GM18907 (cell line): Measurements from ENCODE around the gene TACO1.

Experiments
- ATAC-seq: cut with Tn5 transposase; IDR thresholded peaks from one replicate; pipeline ENCODE4 v1.9.1; 2021; ENCODE audit warnings: mild to moderate bottlenecking, moderate library complexity; ENCODE audit not compliant: unreplicated experiment

Gene TACO1

GRCh38 chr17:63598281-63598680, 2.4 kb upstream of the TACO1 start:
- ATAC-seq: no peak

GRCh38 chr17:63601439-63602371, 1.0 kb downstream of the TACO1 start:
- ATAC-seq: no peak

DNA sequence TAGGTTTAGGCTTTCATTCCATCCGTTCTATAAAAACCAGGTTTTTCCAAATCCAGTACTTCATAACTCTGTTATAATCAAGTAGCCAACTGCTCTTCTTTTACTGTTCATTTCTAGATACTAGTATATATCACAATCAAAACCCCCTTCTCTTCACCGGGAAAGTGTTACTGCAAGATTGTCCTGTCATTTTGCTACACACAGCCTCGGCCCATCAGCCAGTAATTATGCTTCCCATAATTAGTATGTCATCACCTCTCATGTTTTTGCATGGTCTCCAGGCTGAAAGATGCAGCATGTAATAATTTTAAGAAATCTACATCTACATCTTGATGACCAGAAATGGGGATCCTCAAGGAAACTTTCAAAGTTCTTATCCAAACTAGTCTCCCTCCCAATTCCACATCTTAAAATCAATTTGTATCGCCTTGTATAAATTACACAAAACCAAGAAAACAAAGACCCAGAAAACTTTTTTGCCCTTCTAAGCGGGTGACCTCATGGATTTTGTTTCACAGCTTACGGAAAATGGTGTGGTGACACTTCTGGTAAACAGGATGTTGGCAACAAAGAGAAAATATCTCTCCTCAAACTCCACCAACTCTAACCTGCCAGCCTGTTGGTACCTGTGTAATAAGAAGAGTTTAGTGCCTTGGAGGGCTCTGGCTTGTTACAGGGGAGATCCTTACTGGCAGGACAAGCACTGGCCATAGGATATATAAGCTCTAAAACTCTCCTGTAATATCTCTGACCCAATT, 9.3 kb downstream of the TACO1 start:
- ATAC-seq: no peak

- no peak for ATAC-seq
Measured at GRCh38 chr17:63610854-63611253, 10.2 kb downstream of the TACO1 start.

- ATAC-seq: no peak
Measured at GRCh38 chr17:63611354-63611753, 10.7 kb downstream of the TACO1 start.

DNA sequence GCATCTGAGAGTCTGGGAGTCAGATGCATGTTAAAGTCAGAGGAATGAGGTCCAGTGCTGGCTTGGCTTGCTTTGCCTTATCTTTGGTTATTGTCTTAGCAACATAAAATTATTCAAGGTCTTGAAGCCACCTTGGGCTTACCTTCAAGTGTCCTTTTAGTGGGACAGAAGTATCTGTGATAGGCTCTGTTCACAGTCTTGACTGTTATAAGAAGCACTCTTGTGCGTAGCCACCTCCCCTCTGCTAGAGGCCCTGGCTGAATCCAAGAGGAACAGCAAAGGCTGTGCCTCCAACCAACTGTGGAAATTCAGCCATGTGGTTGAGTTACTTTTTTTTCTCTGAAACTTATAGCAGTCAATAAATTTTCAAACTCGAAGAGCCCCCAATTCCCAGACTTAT, 13.0 kb downstream of the TACO1 start:
- ATAC-seq: no peak

DNA sequence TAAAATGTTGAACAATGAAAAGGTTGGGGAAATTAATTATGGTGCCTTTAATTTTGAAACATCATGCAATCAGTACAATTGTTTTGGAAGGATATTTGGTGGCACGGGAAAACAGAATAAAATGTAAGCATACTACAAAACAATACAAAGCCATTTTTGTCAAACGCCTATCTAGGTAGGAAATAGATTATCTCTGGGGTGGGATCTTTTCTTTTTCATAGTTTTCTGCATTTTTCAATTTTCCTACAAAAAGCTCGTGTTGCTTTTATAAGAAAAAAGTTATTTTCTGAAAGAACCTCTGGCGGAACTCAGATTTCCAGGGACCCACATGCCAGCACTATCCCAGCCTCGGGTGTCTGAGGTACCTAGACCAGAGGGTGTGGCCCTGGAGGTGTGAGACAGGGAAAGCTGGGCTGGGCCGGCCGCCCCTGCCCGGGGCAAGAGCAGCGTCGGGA, 20.6 kb downstream of the TACO1 start:
- no peak for ATAC-seq

- ATAC-seq: peak; percentile 95
Measured at GRCh38 chr17:63621684-63622573, 21.2 kb downstream of the TACO1 start, which contains the start of gene MAP3K3. Gene MAP3K3, plus strand, starts transcription at chr17:63622417. Its CDS starts 343 bp downstream, at chr17:63622760.

GRCh38 chr17:63622574-63623390, 22.1 kb downstream of the TACO1 start:
- ATAC-seq: peak; percentile 33

- no peak for ATAC-seq
Measured at GRCh38 chr17:63623786-63624530, 23.3 kb downstream of the TACO1 start.

DNA sequence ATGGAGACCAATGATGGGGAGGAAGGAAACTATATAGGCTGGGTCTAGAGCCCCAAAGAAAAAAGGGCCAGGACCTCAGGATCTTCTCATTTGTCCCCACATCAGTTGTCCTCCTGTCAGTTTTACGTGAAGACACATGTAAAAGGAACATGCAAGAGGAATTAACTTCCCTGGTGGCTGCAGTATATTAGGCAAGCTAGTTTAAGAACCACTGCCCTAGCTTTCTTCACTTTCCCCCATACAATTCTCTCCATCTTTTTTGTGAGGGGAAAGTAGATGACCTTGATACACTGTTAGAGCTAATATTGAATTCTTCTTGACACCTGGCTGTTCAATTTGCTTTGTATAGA, 23.8 kb downstream of the TACO1 start:
- no peak for ATAC-seq

GRCh38 chr17:63626551-63627180, 26.0 kb downstream of the TACO1 start:
- ATAC-seq: no peak

- ATAC-seq: no peak
Measured at GRCh38 chr17:63629627-63630026, 28.9 kb downstream of the TACO1 start.

DNA sequence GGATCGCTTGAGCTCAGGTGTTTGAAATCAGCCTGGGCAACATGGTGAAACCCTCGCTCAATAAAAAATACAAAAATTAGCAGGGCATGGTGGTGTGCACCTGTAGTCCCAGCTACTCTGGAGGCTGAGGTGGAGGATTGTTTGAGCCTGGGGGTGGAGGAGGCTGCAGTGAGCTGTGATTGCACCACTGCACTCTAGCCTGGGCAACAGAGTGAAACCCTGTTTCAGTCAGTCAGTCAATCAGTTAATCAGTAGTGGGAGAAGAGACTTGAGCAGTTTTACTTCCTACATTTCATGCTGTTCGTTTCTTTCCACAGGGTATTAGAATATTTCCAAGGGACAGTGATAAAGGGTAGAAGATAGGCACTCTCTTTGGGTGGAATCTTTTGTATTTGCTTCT, 30.4 kb downstream of the TACO1 start:
- no peak for ATAC-seq

GRCh38 chr17:63631626-63632025, 30.9 kb downstream of the TACO1 start:
- no peak for ATAC-seq

GRCh38 chr17:63633742-63634141, 33.0 kb downstream of the TACO1 start:
- no peak for ATAC-seq

DNA sequence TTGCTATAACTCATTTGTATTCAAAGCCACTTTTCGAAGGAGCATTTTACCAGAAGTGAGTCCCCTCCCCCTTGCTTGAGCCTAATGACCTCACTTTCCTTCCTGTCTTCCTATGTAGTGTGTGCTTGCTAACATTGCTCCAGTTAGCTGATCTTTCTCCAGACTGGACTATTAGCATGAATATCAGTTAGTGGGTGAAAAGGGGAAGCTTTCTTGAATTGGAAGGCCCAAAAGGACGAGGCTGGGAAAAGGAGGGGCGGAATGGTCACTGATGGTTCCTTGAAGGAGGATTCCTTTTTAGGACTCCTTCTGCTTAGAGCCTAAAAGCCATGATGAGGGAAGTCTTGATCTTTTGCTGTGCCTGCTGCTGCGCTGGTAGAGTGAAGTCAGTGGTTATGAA, 33.5 kb downstream of the TACO1 start:
- no peak for ATAC-seq

- no peak for ATAC-seq
Measured at GRCh38 chr17:63634816-63635215, 34.1 kb downstream of the TACO1 start.

DNA sequence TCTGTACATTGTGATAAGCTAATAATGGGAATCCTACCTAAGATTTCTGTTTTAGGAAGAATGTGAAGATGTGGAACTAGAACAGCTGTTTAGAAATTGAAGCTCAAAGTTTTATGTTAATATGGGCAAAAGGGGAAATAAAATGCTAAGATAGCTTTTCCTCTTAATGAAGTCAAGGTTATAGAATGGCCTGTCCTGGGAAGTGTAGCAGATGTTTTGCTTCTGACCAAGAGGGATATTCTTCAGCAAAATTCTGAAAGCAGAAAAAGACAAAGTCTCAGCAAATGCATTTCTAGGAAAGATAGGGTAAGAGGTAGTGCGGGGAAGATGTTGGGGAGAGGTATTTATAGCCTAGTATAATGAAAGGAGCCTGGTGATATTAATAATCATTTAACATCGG, 34.6 kb downstream of the TACO1 start:
- no peak for ATAC-seq
